Heart right ventricle (tissue), 16 donors: Measurements from ENCODE around the gene C1QTNF9. TPM values are rescaled to one million over a fixed set of nuclear protein-coding genes. Genes with fewer than 3 reads are reported as not detected.
A peak's percentile ranks its signal among the peaks of the same experiment; 100 is the strongest.

Source experiments
- ATAC-seq, 8 donors: fragments of 200-7000 bp; cut with Tn5 transposase; one replicate each; pipeline ENCODE4 v1.9.1; 2020; ENCODE audit warnings: mild to moderate bottlenecking in 8 of 8, moderate library complexity in 8 of 8, moderate number of reproducible peaks in 1 of 8
- DNase-seq, 2 donors: peaks; one replicate each; pipeline ENCODE4 v3.0.0-alpha.2; 2020
- H3K27ac ChIP-seq, 10 donors: fragments of 200-600 bp; sonication (generic) in 2 of 10; one replicate each; pipeline versions ENCODE4 v1.5.0 to v1.8.0; 2020 to 2022; ENCODE audit warnings: mild to moderate bottlenecking in 3 of 10
- H3K27me3 ChIP-seq, 7 donors: fragments of 200-600 bp; one replicate each; pipeline ENCODE4 v1.8.0; 2021 to 2022; ENCODE audit warnings: mild to moderate bottlenecking in 2 of 7
- H3K36me3 ChIP-seq, 9 donors: fragments of 200-600 bp; sonication (generic) in 1 of 9; one replicate each; pipeline versions ENCODE4 v1.5.0 to v1.8.0; 2020 to 2022; ENCODE audit warnings: mild to moderate bottlenecking in 2 of 9
- H3K4me1 ChIP-seq, 9 donors: fragments of 200-600 bp; sonication (generic) in 1 of 9; one replicate each; pipeline versions ENCODE4 v1.5.0 to v1.8.0; 2020 to 2022; ENCODE audit warnings: mild to moderate bottlenecking in 4 of 9
- H3K4me3 ChIP-seq, 10 donors: fragments of 200-600 bp; sonication (generic) in 2 of 10; one replicate each; pipeline versions ENCODE4 v1.5.0 to v1.8.0; 2020 to 2022; ENCODE audit warnings: mild to moderate bottlenecking in 7 of 10, moderate library complexity in 2 of 10
- H3K9me3 ChIP-seq, 11 donors: fragments of 200-600 bp in 10 of 11; sonication (generic) in 2 of 11; one replicate each; pipeline versions ENCODE4 v1.5.0 to v1.8.0; 2013 to 2022; ENCODE audit warnings: mild to moderate bottlenecking in 2 of 11, control low read depth in 1 of 11, moderate library complexity in 1 of 11
- CTCF ChIP-seq, 9 donors: fragments of 200-600 bp; sonication (generic) in 2 of 9; IDR thresholded peaks; one replicate each; pipeline versions ENCODE4 v1.5.0 to v1.8.0; 2021 to 2022; ENCODE audit warnings: antibody characterized with exemption in 9 of 9, mild to moderate bottlenecking in 5 of 9, moderate library complexity in 1 of 9
- WGBS, 2 donors: extraction: QIAGEN DNeasy Blood & Tissue Kit; methylation state at CpG; one replicate each; pipeline ENCODE4 v1.1.7; 2013; ENCODE audit warnings: inconsistent platforms in 1 of 2; 5-methylcytosine and 5-hydroxymethylcytosine counted together
- intact Hi-C, 10 donors: fragments of 100-400 bp; cut with DNase I; formaldehyde crosslinking; loops; one replicate each; pipeline versions ENCODE4 v1.11.1 to v1.14.2; 2022
- polyA plus RNA-seq, 2 donors: library from polyadenylated mRNA; stranded (reverse); fragments of 200-250 nt; gene quantifications; one replicate each; pipeline ENCODE4 v1.2.3, GENCODE V29; 2013
- total RNA-seq, 10 donors: library from RNA; stranded (reverse); fragmentation: NEBNext Ultra II Directional in 3 of 10; extraction: Animal tissue kit (Norgen Biotek cat#: 25700) in 3 of 10; gene quantifications; one replicate each; pipeline versions ENCODE4 v1.2.1 to v1.2.4, GENCODE V29; 2021 to 2023
- donor health status: Arrhythmogenic right ventricular cardiomyopathy.
- donor health status: ischemic (EF 13 %, LVEDD 7.1; RV severe dilation, severe dysfunction).
- donor health status: healthy with polysubstance abuse.
- donor health status: DM: no; HTN: yes; CAD: no.
- donor health status: DM: no; HTN: no; CAD: no.
- donor health status: ischemic (EF 25% LVEDD 6.9; RV normal size, moderate dysfunction).
- donor health status: ischemic (EF 25% LVEDD 5.7; RV mildly dilated, moderate dysfunction).
- donor health status: healthy.
- donor health status: DM: yes; HTN: yes; CAD: no.
- donor health status: Ischemic cardiomyopathy.
- donor health status: ischemic (EF 35%, LVEDD 5.7; RV mildly dilated, moderate dysfunction).
- donor health status: nonischemic (EF 11% LVEDD 7.7; RV severe dilation, severe dysfunction).
- donor health status: DM: yes; HTN: yes; CAD: no.
- donor health status: PGD.
- donor health status: ischemic (EF 29% LVEDD 5.4; RV normal size, mild dysfunction).
- donor health status: nonischemic (EF 23%, LVEDD 6.1; RV moderate dilation, normal function).

The C1QTNF9 gene
- total and polyA plus RNA-seq, 12 donors = 0.30 to 7.2 (median 3.4) TPM

GRCh38 chr13:24276861-24277260, 32.5 kb upstream of the C1QTNF9 start:
- TF ChIP-seq CTCF (IDR thresholded peaks at IDR 0.05) = no peak
- no peak for DNase-seq
- 93 to 97% methylated on average over 12 to 13 of the region's 13 CpGs for WGBS, 2 donors
- no peak overlapping the region for H3K4me3 ChIP-seq
- ATAC-seq = no peak
- H3K27ac ChIP-seq = no peak overlapping the region
- H3K4me1 ChIP-seq = peaks cover 4 to 86% (median 46%) of the 10 kb centered on the region in 9 donors
- H3K27me3 ChIP-seq = no peaks in the 10 kb centered on the region
- H3K36me3 ChIP-seq = peaks cover 0 to 3% (median 0%) of the 10 kb centered on the region in 9 donors
- no peaks in the 10 kb centered on the region for H3K9me3 ChIP-seq
- intact Hi-C loops = no loop called here

- WGBS, 2 donors = 92 to 93% methylated on average over 6 of the region's 6 CpGs
- Histone ChIP-seq H3K4me3 (no peak overlapping the region), H3K9me3 (no peaks in the 10 kb centered on the region), H3K27me3 (no peaks in the 10 kb centered on the region), H3K27ac (no peak overlapping the region), H3K4me1 (peaks cover 0 to 86% (median 46%) of the 10 kb centered on the region in 9 donors), H3K36me3 (peaks cover 0 to 9% (median 0%) of the 10 kb centered on the region in 9 donors)
- ATAC-seq = no peak
- TF ChIP-seq CTCF (IDR thresholded peaks at IDR 0.05) = no peak
- intact Hi-C loops = no loop called here
- no peak for DNase-seq
Measured at GRCh38 chr13:24277761-24278160, 31.6 kb upstream of the C1QTNF9 start.

- Histone ChIP-seq H3K27ac (peak overlapping the region in 1 of 10 donors; percentile 53), H3K4me1 (peaks cover 0 to 71% (median 36%) of the 10 kb centered on the region in 9 donors), H3K9me3 (no peaks in the 10 kb centered on the region), H3K4me3 (no peak overlapping the region), H3K27me3 (no peaks in the 10 kb centered on the region), H3K36me3 (peaks cover 0 to 26% (median 3%) of the 10 kb centered on the region in 9 donors)
- intact Hi-C loops = no loop called here
- no peak for TF ChIP-seq CTCF (IDR thresholded peaks at IDR 0.05)
- 84 to 85% methylated on average over 8 of the region's 8 CpGs for WGBS, 2 donors
- DNase-seq = no peak
- no peak for ATAC-seq
Measured at GRCh38 chr13:24279327-24280110, 29.9 kb upstream of the C1QTNF9 start.

DNA sequence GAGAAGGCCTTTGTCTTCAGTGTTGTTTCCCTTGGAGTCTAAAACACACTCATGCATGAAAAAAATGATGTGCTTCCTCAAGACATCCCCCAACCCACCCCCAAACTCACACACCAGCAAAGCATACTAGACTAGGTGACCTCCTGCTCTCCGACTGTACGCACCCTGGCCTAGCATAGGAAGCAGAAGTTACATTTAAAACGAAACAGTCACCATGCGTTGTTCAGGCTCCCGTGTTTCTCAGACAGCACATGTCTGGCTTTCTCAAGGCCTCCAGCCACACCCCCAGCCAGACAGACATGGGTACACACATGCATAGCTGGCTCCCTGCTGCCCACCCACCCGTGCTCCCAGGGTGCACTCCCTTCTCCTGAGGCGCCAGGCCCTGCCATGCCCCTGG, 28.7 kb upstream of the C1QTNF9 start:
- 83 to 85% methylated on average over 7 of the region's 7 CpGs for WGBS, 2 donors
- Histone ChIP-seq H3K4me3 (no peak overlapping the region), H3K4me1 (peaks cover 0 to 59% (median 24%) of the 10 kb centered on the region in 9 donors), H3K9me3 (no peaks in the 10 kb centered on the region), H3K27ac (peak overlapping the region in 1 of 10 donors; percentile 36), H3K36me3 (peaks cover 0 to 38% (median 7%) of the 10 kb centered on the region in 9 donors), H3K27me3 (no peaks in the 10 kb centered on the region)
- intact Hi-C loops = no loop called here
- TF ChIP-seq CTCF (IDR thresholded peaks at IDR 0.05) = no peak
- ATAC-seq (peak in 3 of 8 donors; percentile 18 to 43 (median 24)), DNase-seq (no peak)
